ENCODE data around the gene GOLIM4.

DNA sequence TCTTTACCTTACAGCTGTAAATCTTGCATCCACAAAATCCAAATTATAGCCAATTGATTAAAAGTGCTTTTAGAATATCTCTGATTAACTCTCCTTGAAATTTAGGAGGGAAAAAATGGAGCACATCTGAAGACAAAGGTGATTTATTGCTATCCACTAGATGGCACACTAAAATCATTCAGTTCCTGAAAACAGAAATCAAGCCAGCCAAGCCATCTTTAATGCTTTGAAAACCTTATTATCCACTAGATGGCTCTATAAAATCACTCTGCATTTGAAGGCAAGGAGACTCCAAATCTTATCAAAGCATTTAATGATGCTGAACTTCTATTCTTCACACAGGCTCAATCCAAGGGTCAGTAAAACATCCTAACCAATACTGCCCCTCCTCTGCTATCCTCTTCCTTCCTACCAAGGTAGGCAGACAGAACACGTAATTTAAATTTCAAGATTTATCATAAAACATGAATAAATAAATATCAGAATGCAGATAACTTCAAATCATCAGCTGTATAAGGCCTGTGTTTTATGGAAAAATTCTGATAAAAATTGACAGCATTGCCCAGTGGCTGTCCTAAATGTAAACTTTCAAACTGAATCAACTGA lies 48.4 kb downstream of the GOLIM4 start:
- peak; percentile 68 to 98 (median 90) for TF ChIP-seq CTCF (IDR thresholded peaks at IDR 0.05)
- TF ChIP-seq POLR2A (IDR thresholded peaks at IDR 0.05): no peak
